HG03280 (cell line): ENCODE data around the gene KLK2.

Experiments used
- ATAC-seq: cut with Tn5 transposase; IDR thresholded peaks from one replicate; pipeline ENCODE4 v1.9.1; 2021; ENCODE audit warnings: mild to moderate bottlenecking, moderate library complexity; ENCODE audit not compliant: unreplicated experiment

The KLK2 gene

DNA sequence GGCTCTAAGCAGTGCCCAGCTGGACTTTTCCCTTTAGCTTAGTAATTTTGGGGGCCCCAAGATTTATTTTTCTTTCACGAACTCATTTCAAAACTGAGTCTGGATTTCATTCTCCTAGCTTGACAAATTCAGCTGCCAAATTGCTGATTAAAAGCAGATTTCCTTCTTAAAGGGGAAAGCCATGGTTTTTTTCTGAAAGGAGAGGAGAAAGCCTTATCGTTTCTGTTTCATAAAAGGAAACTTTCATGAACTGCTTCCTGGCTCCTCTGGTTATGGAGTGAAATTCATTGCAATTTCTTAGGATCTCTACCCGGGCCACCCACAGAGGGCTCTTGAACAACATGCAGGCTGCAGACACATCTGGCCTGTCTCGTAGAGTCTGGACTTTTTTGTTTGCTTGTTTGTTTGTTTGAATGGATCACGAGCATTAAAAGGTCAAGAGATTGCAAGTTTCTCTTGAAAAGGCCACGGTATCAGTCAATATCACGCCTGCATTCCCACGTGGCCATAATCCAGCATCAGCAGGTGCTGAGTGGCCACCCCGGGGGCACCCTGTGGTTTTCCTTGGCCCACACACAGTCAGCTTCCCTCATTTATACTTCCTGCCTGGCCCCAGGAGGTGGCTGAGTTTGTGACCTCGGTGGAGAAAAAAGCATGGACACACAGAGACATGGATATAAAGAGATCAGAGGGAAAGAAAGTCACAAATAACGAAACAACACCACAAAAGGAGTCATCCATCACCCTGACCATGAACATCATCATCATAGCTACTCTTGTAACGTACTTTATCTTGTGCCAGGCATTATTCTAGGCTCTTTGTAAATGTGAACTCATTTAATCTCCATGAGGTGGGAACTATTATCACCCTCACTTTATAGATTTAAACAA lies 48.4 kb downstream of the KLK2 start:
- ATAC-seq, result no peak

DNA sequence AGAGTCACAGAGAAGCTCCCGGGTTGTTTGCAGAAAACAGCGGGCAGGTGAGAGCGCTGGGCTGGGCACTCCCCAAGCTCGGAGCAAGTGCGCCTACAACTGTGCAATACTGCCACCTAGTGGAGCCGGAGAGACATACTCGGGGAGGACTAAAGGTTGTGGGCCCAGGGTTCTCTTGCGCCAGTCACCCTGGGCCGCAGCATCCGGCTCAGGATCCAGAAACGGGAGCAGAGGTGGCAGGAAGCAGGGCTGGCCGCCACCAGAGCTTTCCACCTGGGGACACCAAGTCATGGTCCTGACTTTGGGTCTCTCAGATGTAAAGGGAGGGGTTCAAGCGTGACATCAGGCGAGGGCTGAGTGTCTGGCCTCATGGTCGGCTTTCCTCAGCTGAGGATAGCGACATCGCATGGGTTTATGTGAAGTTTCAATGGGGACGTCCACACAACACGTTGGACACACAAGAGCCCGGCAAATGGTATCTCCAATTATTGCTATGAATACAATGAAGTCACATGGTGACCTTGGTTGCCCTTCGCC lies 49.1 kb downstream of the KLK2 start:
- no peak for ATAC-seq

DNA sequence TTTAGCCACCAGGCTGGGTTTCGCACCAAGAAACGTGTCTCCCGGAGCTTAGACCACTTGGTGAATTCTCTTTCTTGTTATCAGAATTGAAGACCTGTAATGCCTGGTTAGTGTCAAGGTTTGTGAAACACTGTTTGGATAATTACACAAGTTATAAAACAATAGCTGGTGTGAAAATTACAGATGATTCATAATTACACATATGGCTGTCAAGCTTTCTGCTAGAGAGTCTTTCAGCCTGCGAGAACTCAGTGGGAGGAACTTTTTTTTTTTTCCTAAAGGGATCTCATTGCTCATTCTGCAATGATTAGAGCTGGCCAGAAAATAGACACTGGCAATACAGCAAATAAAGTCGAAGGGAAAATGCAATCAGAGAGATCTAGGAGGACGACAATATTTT lies 51.3 kb downstream of the KLK2 start:
- no peak for ATAC-seq

DNA sequence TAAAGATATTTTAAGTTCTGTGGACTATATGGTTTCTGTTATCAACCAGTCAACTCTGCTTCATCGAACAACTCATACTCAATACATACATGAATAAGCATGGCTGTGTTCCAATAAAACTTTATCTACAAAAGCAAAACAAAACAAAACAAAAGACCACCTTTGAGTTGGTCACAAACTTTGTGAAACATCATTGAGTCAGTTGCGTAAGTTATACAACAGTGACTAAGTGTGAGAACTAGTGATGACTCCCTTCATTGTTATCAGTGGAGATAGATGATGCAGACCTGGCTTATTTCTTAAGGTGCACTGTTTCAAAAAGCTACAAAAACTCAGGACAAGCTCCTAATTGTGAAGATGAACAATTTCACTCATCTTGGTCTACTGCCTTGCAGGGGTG lies 52.5 kb downstream of the KLK2 start:
- ATAC-seq, result no peak

DNA sequence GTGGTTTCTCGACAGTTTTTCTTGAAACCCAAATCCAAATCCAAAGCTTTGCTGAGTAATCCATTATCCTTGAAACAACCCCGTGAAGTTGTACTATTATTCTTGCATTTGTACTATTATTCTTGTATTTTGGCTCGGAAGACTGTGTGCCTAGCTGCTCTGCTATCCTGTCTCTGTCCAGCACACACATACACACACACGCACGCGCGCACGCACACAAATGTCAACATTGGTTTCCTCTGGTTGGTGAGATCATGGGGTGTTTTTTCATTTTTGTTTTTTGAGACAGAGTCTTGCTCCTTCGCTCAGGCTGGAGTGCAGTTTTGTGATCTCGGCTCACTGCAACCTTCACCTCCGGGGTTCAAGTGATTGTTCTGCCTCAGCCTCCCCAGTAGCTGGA lies 52.9 kb downstream of the KLK2 start:
- no peak for ATAC-seq

DNA sequence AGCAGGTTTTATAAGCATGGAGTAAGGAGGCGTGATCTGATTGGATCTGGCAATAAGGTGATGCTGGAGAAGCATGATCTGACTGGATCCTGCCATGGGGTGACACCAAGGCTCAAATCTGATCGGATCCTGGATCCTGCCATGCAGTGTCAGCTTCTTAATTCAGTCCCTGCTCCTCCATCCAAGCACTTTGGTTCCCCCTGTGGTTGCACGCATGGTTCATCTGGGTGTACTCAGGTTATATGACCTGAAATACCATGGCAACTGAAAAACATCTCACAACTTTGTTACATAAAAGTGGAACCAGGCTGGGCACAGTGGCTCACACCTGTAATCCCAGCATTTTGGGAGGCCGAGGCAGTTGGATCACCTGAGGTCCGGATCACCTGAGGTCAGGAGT lies 55.6 kb downstream of the KLK2 start:
- ATAC-seq, result no peak
